ENCODE results near the gene DCTN2.

- TF ChIP-seq TAF1 (IDR thresholded peaks at IDR 0.05; ENCODE audit: low read depth) (peak; percentile 84), TCF12 (IDR thresholded peaks at IDR 0.05; ENCODE audit: low read depth) (no peak), YY1 (IDR thresholded peaks at IDR 0.05; ENCODE audit: low read depth) (no peak), FOXM1 (IDR thresholded peaks at IDR 0.05; ENCODE audit: borderline replicate concordance, low read depth) (no peak)
- TF ChIP-seq, protein P1, sequence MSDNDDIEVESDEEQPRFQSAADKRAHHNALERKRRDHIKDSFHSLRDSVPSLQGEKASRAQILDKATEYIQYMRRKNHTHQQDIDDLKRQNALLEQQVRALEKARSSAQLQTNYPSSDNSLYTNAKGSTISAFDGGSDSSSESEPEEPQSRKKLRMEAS (IDR thresholded peaks at IDR 0.05), result peak; percentile 24; the same call in 1 of the 2 replicates
Measured at GRCh38 chr12:57546438-57547287, at the start of gene DCTN2.
